ENCODE data around the gene FXYD1. TPM values are rescaled to one million over a fixed set of nuclear protein-coding genes. Genes with fewer than 3 reads are reported as not detected.
A peak's percentile ranks its signal among the peaks of the same experiment; 100 is the strongest.

The FXYD1 gene
- polyA plus RNA-seq, 2 donors = 13.2 to 21.4 TPM

DNA sequence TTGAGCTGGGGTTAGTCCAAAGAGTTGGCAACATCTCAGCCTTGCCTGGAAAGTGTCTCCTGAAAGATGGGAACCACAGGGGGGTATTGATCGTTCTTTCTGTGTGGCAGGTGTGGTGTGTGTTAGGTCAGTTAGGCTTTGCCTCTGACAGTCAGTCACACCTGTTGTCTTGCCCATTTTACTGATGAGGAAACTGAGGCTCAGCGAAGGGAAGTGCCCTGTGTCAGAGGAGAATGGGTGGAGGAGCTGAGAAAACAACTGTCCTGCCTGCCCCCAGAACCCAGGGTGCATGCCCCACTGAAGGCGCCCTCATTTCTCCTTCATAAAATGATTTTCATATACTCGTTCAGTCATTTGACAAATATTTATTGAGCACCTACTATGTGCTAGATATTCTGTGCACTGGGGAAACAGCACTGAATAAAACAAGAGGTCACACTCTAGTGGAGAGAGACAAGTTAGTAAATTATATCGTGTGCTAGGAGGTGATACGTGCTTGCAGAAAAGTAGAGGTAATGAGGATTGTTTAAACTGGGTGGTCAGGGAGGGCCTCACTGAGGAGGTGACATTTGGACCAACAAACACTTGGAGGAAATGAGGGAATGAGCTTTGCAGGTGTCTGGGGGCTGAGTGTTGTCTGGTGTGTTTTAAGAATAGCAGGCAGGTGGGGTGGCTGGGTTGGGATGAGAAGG, 17.5 kb downstream of the FXYD1 start:
- Histone ChIP-seq H3K27ac (ENCODE audit: low read depth in 2 of 2, low read length in 1 of 2) (peak overlapping the region in 1 of 2 donors; percentile 3), H3K9me3 (ENCODE audit: control insufficient read depth in 2 of 2, insufficient read depth in 1 of 2, low read depth in 1 of 2, low read length in 1 of 2) (peaks cover 0 to 2% of the 10 kb centered on the region in 2 donors), H3K4me1 (ENCODE audit: control insufficient read depth in 2 of 2, insufficient read depth in 2 of 2, low read length in 1 of 2) (peaks cover 0 to 6% of the 10 kb centered on the region in 2 donors), H3K4me3 (ENCODE audit: low read depth in 1 of 2, low read length in 2 of 2) (peak overlapping the region; percentile 66 to 80), H3K27me3 (ENCODE audit: control insufficient read depth in 1 of 2, insufficient read depth in 2 of 2, low read length in 2 of 2) (no peaks in the 10 kb centered on the region), H3K36me3 (ENCODE audit: control insufficient read depth in 2 of 2, insufficient read depth in 2 of 2, low read length in 1 of 2) (peaks cover 0 to 5% of the 10 kb centered on the region in 2 donors)
- 86 to 92% methylated on average over 6 of the region's 6 CpGs for WGBS, 2 donors

- no peak overlapping the region for H3K27ac ChIP-seq (ENCODE audit: low read depth in 2 of 2, low read length in 1 of 2)
- H3K4me3 ChIP-seq (ENCODE audit: low read depth in 1 of 2, low read length in 2 of 2) = no peak overlapping the region
Observed at GRCh38 chr19:35156673-35157014, 18.0 kb downstream of the FXYD1 start.

DNA sequence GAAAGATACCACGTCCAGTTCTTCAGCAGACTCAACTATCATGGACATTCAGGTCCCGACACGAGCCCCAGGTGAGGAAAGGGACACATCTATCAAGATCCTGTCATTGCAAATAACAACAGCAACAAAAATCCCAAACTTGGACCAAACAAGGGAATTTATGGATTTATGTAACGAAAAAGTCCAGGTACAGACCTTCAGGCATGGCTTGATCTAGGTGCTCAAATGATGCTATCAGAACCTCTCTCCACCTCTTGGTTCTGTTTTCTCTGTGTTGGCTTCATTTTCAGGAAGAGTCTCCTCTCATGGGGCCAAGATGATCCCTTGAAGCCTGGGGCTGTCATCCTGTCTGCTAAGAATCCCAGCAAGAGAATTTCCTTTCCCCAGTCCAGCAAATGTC, 18.8 kb downstream of the FXYD1 start:
- 91 to 97% methylated on average over 4 of the region's 4 CpGs for WGBS, 2 donors
- Histone ChIP-seq H3K4me3 (ENCODE audit: low read depth in 1 of 2, low read length in 2 of 2) (no peak overlapping the region), H3K27ac (ENCODE audit: low read depth in 2 of 2, low read length in 1 of 2) (no peak overlapping the region), H3K36me3 (ENCODE audit: control insufficient read depth in 2 of 2, insufficient read depth in 2 of 2, low read length in 1 of 2) (peaks cover 2 to 5% of the 10 kb centered on the region in 2 donors), H3K9me3 (ENCODE audit: control insufficient read depth in 2 of 2, insufficient read depth in 1 of 2, low read depth in 1 of 2, low read length in 1 of 2) (peaks cover 0 to 5% of the 10 kb centered on the region in 2 donors), H3K27me3 (ENCODE audit: control insufficient read depth in 1 of 2, insufficient read depth in 2 of 2, low read length in 2 of 2) (no peaks in the 10 kb centered on the region), H3K4me1 (ENCODE audit: control insufficient read depth in 2 of 2, insufficient read depth in 2 of 2, low read length in 1 of 2) (peaks cover 0 to 6% of the 10 kb centered on the region in 2 donors)

More at GRCh38 chr19:35156673-35157014, 18.0 kb downstream of the FXYD1 start:
- WGBS, 2 donors = 79 to 88% methylated on average over 7 of the region's 7 CpGs
- Histone ChIP-seq H3K36me3 (ENCODE audit: control insufficient read depth in 2 of 2, insufficient read depth in 2 of 2, low read length in 1 of 2) (peaks cover 0 to 5% of the 10 kb centered on the region in 2 donors), H3K4me1 (ENCODE audit: control insufficient read depth in 2 of 2, insufficient read depth in 2 of 2, low read length in 1 of 2) (peaks cover 0 to 6% of the 10 kb centered on the region in 2 donors), H3K27me3 (ENCODE audit: control insufficient read depth in 1 of 2, insufficient read depth in 2 of 2, low read length in 2 of 2) (no peaks in the 10 kb centered on the region), H3K9me3 (ENCODE audit: control insufficient read depth in 2 of 2, insufficient read depth in 1 of 2, low read depth in 1 of 2, low read length in 1 of 2) (peaks cover 0 to 5% of the 10 kb centered on the region in 2 donors)

DNA sequence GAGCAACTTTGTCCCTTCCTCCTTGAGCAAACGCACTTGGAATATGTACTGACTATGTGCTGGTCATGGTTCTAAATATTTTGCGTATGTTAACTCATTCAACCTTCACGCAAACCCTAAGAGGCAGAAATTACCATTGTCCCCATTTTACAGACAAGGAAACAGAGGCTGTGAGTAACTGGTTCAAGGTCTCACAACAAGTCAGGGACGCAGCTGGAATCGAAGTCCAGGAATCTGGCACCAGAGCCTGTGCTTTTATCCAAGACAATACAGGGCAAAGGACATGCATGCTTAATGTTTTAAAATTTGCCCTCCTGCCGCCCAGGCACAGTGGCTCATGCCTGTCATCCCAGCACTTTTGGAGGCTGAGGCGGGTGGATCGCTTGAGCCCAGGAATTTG, 21.0 kb downstream of the FXYD1 start:
- peaks cover 5 to 8% of the 10 kb centered on the region in 2 donors for H3K36me3 ChIP-seq (ENCODE audit: control insufficient read depth in 2 of 2, insufficient read depth in 2 of 2, low read length in 1 of 2)
- H3K27ac ChIP-seq (ENCODE audit: low read depth in 2 of 2, low read length in 1 of 2) = no peak overlapping the region
- 82 to 95% methylated on average over 8 of the region's 8 CpGs for WGBS, 2 donors

GRCh38 chr19:35160629-35161433, 22.2 kb downstream of the FXYD1 start:
- H3K4me1 ChIP-seq (ENCODE audit: control insufficient read depth in 2 of 2, insufficient read depth in 2 of 2, low read length in 1 of 2) = no peaks in the 10 kb centered on the region
- peaks cover 5 to 11% of the 10 kb centered on the region in 2 donors for H3K36me3 ChIP-seq (ENCODE audit: control insufficient read depth in 2 of 2, insufficient read depth in 2 of 2, low read length in 1 of 2)
- WGBS, 2 donors = 94% methylated on average over 9 of the region's 9 CpGs

More for the DNA sequence above, 21.0 kb downstream of the FXYD1 start:
- no peak overlapping the region for H3K4me3 ChIP-seq (ENCODE audit: low read depth in 1 of 2, low read length in 2 of 2)
- peaks cover 8 to 12% of the 10 kb centered on the region in 2 donors for H3K9me3 ChIP-seq (ENCODE audit: control insufficient read depth in 2 of 2, insufficient read depth in 1 of 2, low read depth in 1 of 2, low read length in 1 of 2)
- H3K27me3 ChIP-seq (ENCODE audit: control insufficient read depth in 1 of 2, insufficient read depth in 2 of 2, low read length in 2 of 2) = no peaks in the 10 kb centered on the region
- H3K4me1 ChIP-seq (ENCODE audit: control insufficient read depth in 2 of 2, insufficient read depth in 2 of 2, low read length in 1 of 2) = peaks cover 0 to 3% of the 10 kb centered on the region in 2 donors

DNA sequence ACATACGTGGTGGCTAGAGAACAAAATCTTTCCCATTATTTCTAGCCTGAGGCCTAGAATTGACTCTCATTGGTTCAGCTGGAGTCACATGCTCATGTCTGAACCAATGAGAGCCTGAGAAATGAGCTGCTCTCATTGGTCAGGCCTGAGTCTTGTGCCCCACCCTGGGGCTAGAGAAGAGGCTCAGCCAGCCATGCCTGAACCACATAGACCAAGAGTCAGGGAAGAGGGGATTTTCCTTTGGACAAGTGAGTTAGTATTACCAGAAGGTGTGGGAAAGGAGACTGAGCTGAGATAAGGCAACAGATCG, 22.8 kb downstream of the FXYD1 start:
- H3K4me1 ChIP-seq (ENCODE audit: control insufficient read depth in 2 of 2, insufficient read depth in 2 of 2, low read length in 1 of 2) = no peaks in the 10 kb centered on the region
- peaks cover 10 to 12% of the 10 kb centered on the region in 2 donors for H3K36me3 ChIP-seq (ENCODE audit: control insufficient read depth in 2 of 2, insufficient read depth in 2 of 2, low read length in 1 of 2)
- H3K9me3 ChIP-seq (ENCODE audit: control insufficient read depth in 2 of 2, insufficient read depth in 1 of 2, low read depth in 1 of 2, low read length in 1 of 2) = peaks cover 12 to 19% of the 10 kb centered on the region in 2 donors
- WGBS, 2 donors = 96 to 98% methylated on average over 2 of the region's 2 CpGs
- no peak overlapping the region for H3K4me3 ChIP-seq (ENCODE audit: low read depth in 1 of 2, low read length in 2 of 2)
- H3K27me3 ChIP-seq (ENCODE audit: control insufficient read depth in 1 of 2, insufficient read depth in 2 of 2, low read length in 2 of 2) = no peaks in the 10 kb centered on the region
- no peak overlapping the region for H3K27ac ChIP-seq (ENCODE audit: low read depth in 2 of 2, low read length in 1 of 2)

More at GRCh38 chr19:35160629-35161433, 22.2 kb downstream of the FXYD1 start:
- H3K27ac ChIP-seq (ENCODE audit: low read depth in 2 of 2, low read length in 1 of 2) = no peak overlapping the region
- H3K4me3 ChIP-seq (ENCODE audit: low read depth in 1 of 2, low read length in 2 of 2) = no peak overlapping the region
- peaks cover 8 to 15% of the 10 kb centered on the region in 2 donors for H3K9me3 ChIP-seq (ENCODE audit: control insufficient read depth in 2 of 2, insufficient read depth in 1 of 2, low read depth in 1 of 2, low read length in 1 of 2)
- no peaks in the 10 kb centered on the region for H3K27me3 ChIP-seq (ENCODE audit: control insufficient read depth in 1 of 2, insufficient read depth in 2 of 2, low read length in 2 of 2)

GRCh38 chr19:35162471-35163326, 24.1 kb downstream of the FXYD1 start:
- 78 to 85% methylated on average over 6 of the region's 6 CpGs for WGBS, 2 donors
- Histone ChIP-seq H3K36me3 (ENCODE audit: control insufficient read depth in 2 of 2, insufficient read depth in 2 of 2, low read length in 1 of 2) (peaks cover 12 to 15% of the 10 kb centered on the region in 2 donors), H3K27me3 (ENCODE audit: control insufficient read depth in 1 of 2, insufficient read depth in 2 of 2, low read length in 2 of 2) (no peaks in the 10 kb centered on the region)

DNA sequence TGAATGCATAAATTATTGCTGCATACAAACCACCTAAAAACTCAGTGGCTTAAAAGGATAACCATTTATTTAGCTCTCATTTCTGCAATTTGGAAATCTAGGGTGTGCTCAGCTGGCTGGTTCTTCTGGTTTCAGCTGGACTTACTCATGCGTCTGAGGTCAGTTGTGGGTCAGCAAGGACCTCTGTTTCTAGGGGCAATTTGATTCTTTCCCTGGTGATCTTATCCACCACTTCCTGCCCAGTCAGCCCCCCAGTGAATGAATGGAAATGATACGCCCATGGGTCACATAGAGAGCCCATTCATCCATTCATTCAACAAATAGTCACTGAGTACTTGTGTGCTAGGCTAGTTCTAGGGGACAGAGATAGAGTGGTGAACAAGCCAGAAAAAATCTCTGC, 25.8 kb downstream of the FXYD1 start:
- 52 to 83% methylated on average over 2 of the region's 2 CpGs for whole genome bisulfite sequencing, 2 donors
- Histone ChIP-seq H3K36me3 (ENCODE audit: control insufficient read depth in 2 of 2, insufficient read depth in 2 of 2, low read length in 1 of 2) (peaks cover 12 to 16% of the 10 kb centered on the region in 2 donors), H3K4me3 (ENCODE audit: low read depth in 1 of 2, low read length in 2 of 2) (no peak overlapping the region), H3K4me1 (ENCODE audit: control insufficient read depth in 2 of 2, insufficient read depth in 2 of 2, low read length in 1 of 2) (peaks cover 7 to 8% of the 10 kb centered on the region in 2 donors), H3K27ac (ENCODE audit: low read depth in 2 of 2, low read length in 1 of 2) (peak overlapping the region; percentile 40 to 72), H3K27me3 (ENCODE audit: control insufficient read depth in 1 of 2, insufficient read depth in 2 of 2, low read length in 2 of 2) (no peaks in the 10 kb centered on the region), H3K9me3 (ENCODE audit: control insufficient read depth in 2 of 2, insufficient read depth in 1 of 2, low read depth in 1 of 2, low read length in 1 of 2) (peaks cover 12 to 23% of the 10 kb centered on the region in 2 donors)

More at GRCh38 chr19:35162471-35163326, 24.1 kb downstream of the FXYD1 start:
- H3K4me1 ChIP-seq (ENCODE audit: control insufficient read depth in 2 of 2, insufficient read depth in 2 of 2, low read length in 1 of 2) = peaks cover 3% of the 10 kb centered on the region in 2 donors
- peak overlapping the region in 1 of 2 donors; percentile 84 for H3K27ac ChIP-seq (ENCODE audit: low read depth in 2 of 2, low read length in 1 of 2)
- H3K9me3 ChIP-seq (ENCODE audit: control insufficient read depth in 2 of 2, insufficient read depth in 1 of 2, low read depth in 1 of 2, low read length in 1 of 2) = peaks cover 12 to 23% of the 10 kb centered on the region in 2 donors
- H3K4me3 ChIP-seq (ENCODE audit: low read depth in 1 of 2, low read length in 2 of 2) = no peak overlapping the region
